Measurements from ENCODE around the gene MCF2L2.

GRCh38 chr3:183342824-183343223 lies 85.6 kb downstream of the MCF2L2 start:
- no peak for TF ChIP-seq TCF4 (CRISPR knock-in tag; IDR thresholded peaks at IDR 0.05; ENCODE audit: borderline replicate concordance)
- no peak for TF ChIP-seq ZFP3 (CRISPR knock-in tag; IDR thresholded peaks at IDR 0.05)
- TF ChIP-seq, protein P1, sequence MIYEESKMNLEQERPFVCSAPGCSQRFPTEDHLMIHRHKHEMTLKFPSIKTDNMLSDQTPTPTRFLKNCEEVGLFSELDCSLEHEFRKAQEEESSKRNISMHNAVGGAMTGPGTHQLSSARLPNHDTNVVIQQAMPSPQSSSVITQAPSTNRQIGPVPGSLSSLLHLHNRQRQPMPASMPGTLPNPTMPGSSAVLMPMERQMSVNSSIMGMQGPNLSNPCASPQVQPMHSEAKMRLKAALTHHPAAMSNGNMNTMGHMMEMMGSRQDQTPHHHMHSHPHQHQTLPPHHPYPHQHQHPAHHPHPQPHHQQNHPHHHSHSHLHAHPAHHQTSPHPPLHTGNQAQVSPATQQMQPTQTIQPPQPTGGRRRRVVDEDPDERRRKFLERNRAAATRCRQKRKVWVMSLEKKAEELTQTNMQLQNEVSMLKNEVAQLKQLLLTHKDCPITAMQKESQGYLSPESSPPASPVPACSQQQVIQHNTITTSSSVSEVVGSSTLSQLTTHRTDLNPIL (CRISPR knock-in tag; IDR thresholded peaks at IDR 0.05; ENCODE audit: low read depth), result no peak
- no peak for TF ChIP-seq OSR1 (CRISPR knock-in tag; IDR thresholded peaks at IDR 0.05)
- TF ChIP-seq GLIS3 (CRISPR knock-in tag; IDR thresholded peaks at IDR 0.05), result no peak
- no peak for TF ChIP-seq TOX (CRISPR knock-in tag; IDR thresholded peaks at IDR 0.05; ENCODE audit: borderline replicate concordance)
- TF ChIP-seq PPARA (CRISPR knock-in tag; IDR thresholded peaks at IDR 0.05; ENCODE audit: borderline replicate concordance), result no peak
- TF ChIP-seq, protein P2, sequence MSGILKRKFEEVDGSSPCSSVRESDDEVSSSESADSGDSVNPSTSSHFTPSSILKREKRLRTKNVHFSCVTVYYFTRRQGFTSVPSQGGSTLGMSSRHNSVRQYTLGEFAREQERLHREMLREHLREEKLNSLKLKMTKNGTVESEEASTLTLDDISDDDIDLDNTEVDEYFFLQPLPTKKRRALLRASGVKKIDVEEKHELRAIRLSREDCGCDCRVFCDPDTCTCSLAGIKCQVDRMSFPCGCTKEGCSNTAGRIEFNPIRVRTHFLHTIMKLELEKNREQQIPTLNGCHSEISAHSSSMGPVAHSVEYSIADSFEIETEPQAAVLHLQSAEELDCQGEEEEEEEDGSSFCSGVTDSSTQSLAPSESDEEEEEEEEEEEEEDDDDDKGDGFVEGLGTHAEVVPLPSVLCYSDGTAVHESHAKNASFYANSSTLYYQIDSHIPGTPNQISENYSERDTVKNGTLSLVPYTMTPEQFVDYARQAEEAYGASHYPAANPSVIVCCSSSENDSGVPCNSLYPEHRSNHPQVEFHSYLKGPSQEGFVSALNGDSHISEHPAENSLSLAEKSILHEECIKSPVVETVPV (CRISPR knock-in tag; IDR thresholded peaks at IDR 0.05), result no peak
- TF ChIP-seq ARNTL (CRISPR knock-in tag; IDR thresholded peaks at IDR 0.05; ENCODE audit: borderline replicate concordance, low read depth), result no peak

All from SK-N-SH treated with all-trans-retinoic acid at 6 μM for 48 hours (cell line).